Coronary artery (tissue), 2 donors: ENCODE measurements around the gene SRD5A3.

ENCODE experiments used
- DNase-seq: peaks from one replicate; pipeline ENCODE4 v3.0.0-alpha.2; 2017; ENCODE audit warnings: low spot score
- H3K27ac ChIP-seq, 2 donors: fragments of 200-600 bp; sonication (generic); one replicate each; pipeline ENCODE4 v1.5.1; 2016 to 2019
- H3K4me3 ChIP-seq: fragments of 200-600 bp; sonication (generic); 2 replicates; pipeline ENCODE4 v1.5.1; 2016; ENCODE audit warnings: mild to moderate bottlenecking, moderate library complexity
- TF ChIP-seq, protein P1 (sequence below): fragments of 200-600 bp; sonication (generic); IDR thresholded peaks from one replicate; pipeline ENCODE4 v1.5.1; 2019; ENCODE audit warnings: antibody characterized with exemption

Gene SRD5A3

DNA sequence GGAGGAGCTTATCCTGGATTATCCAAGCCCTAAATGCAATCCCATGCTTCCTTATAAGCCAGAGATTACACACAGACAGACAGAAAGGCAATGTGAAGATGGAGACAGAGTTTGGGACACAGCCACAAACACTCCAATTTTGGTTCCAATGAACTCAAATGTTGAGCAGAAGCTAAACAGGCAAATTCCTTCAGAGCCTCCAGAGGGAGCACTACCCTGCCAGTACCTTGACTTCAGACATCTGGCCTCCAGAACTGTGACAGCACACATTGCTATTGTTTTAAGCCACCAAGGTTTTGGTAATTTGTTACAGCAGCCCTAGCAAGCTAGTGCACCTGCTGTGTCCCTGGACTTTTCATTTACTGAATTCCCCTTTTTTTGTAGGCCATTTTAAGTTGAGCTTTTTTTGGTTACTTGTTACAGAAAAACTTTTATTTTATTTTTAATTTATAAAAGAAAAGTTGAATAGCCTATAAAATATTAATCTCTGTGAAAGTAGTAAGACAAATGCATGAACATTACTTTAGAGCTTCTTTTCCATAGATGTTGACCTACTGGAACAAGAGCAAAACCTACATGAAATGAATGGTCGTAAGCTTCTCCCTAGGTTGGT lies 33.4 kb upstream of the SRD5A3 start:
- DNase-seq = no peak
- no peak overlapping the region for H3K4me3 ChIP-seq
- TF ChIP-seq, protein P1, sequence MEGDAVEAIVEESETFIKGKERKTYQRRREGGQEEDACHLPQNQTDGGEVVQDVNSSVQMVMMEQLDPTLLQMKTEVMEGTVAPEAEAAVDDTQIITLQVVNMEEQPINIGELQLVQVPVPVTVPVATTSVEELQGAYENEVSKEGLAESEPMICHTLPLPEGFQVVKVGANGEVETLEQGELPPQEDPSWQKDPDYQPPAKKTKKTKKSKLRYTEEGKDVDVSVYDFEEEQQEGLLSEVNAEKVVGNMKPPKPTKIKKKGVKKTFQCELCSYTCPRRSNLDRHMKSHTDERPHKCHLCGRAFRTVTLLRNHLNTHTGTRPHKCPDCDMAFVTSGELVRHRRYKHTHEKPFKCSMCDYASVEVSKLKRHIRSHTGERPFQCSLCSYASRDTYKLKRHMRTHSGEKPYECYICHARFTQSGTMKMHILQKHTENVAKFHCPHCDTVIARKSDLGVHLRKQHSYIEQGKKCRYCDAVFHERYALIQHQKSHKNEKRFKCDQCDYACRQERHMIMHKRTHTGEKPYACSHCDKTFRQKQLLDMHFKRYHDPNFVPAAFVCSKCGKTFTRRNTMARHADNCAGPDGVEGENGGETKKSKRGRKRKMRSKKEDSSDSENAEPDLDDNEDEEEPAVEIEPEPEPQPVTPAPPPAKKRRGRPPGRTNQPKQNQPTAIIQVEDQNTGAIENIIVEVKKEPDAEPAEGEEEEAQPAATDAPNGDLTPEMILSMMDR = no peak
- no peak overlapping the region for H3K27ac ChIP-seq

DNA sequence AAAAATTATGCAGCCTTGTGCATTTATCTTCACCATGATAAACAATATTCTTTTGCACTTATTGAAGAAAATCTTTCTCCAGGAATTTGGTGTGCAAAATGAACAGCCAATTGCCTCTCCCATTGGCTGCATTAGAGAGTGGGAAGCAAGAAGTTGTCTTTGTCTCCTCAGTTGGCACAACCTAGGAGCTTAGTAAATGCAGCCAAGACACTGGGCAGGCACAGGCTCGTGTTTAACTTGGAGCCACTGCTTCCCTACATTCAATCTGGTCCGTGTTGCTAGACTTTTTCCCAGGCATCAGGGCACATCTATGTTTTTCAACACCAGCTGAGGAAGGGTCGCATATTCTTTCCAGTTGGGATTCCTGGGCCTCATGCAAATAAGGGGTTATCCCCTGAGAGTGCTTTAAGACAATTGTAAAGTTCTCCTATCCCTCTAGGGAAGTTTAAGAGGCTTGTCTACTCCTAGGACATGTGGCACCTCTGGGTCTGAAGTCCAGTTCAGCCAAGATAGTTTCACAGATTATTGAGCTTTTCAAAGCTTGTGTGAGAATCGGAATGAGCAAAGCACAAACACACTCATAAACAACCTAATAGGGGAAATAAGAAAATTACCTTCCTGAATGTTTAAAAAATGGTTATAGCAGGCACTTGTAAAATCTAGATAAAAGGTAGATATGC lies 31.8 kb upstream of the SRD5A3 start:
- Histone ChIP-seq H3K27ac (no peak overlapping the region), H3K4me3 (no peak overlapping the region)
- no peak for DNase-seq
- TF ChIP-seq, protein P1 = no peak

DNA sequence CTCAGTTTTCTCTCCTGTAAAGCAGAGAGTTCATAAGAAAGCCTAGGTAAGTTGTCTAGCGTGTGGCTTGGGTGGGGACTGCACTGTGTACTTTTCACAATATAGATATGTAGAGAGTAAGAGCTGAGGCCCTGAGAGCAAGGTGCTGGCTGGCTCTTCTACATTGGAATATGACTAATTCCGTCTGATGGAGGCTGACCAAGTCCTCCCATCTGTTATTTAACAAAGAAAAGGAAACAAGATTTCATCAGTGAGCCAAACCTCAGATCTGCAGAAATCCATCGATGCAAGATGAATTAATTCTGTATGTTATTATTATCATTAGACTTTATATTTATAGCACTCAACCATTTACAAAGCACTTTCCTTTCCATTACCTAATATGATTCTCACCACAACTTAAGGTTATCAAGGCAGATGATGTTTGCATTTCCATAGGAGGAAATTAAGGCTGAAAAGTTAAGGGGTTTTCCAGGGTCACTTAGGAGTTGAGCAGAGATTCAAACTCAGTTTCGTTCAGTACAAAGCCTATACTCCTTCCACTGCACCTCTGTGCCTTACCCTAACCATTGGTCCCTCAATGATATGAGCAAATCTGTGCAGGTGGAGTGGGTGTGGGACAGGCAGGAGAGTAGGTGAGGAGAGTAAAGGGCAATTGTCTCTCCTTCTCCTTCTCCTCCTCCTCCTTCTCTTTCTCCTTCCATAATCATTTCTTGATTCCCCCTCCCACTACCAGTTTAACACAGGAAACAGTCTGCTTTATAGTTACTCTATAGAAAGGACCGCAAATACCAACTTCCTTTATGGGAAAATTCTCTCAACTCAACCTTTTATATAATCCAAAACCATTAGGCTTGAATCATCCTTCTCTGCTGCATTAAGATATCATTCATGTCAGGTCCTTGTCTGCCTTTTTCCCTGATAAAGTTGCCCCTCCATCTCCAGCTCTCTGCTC lies 27.6 kb upstream of the SRD5A3 start:
- no peak overlapping the region for H3K4me3 ChIP-seq
- no peak for DNase-seq
- H3K27ac ChIP-seq = no peak overlapping the region
- TF ChIP-seq, protein P1 = no peak

DNA sequence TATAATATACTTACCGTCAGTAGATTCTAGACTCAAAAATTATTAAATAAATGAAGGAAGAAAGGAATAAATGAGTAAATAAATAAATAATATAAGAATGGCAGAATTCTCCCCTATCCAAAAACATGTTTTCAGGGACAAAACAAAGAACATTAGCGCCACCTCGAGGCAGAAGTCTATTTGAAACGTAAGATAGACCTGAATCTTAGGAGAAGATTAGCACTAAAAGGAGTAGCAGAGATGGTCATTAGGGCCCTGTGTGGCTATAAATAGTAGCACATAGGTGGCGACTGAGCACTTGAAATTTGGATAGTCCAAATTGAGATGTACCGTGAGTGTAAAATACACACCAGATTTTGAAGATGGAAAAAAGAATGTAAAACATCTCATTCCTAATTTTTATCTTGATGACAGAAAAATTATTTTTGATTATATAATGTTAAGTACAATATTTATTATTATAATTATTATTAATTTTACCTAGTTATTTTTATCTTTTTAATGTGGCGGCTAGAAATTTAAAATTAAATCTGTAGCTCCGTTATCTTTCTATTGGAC lies 24.3 kb upstream of the SRD5A3 start:
- no peak overlapping the region for H3K4me3 ChIP-seq
- no peak overlapping the region for H3K27ac ChIP-seq
- DNase-seq = no peak
- TF ChIP-seq, protein P1 = peak; percentile 30

DNA sequence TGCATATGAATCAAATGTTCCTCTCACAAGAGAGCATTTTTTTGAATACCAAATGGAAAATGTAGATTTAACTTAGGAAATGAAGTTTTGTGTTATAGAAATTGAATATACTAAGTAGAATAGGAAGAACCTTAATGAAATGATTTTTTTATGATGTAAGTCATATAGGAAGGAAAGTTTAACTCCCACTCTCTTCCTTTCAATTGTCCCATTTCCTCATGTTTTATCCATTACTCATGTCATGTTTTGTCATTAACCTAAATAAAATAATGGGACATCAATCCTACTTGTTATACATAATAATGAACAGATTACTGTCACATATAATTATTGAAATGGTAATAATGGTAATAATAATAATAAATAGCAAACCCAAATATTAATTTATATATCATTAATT lies 22.7 kb upstream of the SRD5A3 start:
- DNase-seq = no peak
- TF ChIP-seq, protein P1 = no peak

DNA sequence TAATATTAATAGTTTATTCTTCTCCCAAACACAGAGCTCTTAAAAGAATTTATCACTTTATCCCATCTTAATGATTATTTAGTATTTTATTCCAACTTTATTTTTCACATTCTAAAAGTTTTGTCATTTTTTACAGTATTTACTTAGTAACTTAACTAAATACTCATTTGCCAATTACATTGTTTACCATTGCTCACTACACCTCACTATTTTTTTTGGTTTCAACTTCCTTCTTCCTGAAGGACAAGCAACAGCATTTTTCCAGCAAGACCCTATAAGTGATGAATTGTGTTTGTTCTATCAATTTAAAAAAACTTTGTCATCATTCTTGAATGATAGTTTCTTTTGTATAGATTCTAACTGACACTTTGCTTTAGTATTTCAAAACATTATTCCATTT lies 19.4 kb upstream of the SRD5A3 start:
- DNase-seq = no peak
- no peak overlapping the region for H3K27ac ChIP-seq
- H3K4me3 ChIP-seq = no peak overlapping the region
- TF ChIP-seq, protein P1 = no peak

More for the DNA sequence above, 22.7 kb upstream of the SRD5A3 start:
- Histone ChIP-seq H3K4me3 (no peak overlapping the region), H3K27ac (no peak overlapping the region)
